HFF-Myc (cell line): ENCODE data around the gene COL8A1.
"Not testable (repeated sequence)": the region's sequence is repeated elsewhere in the genome, so short reads cannot be mapped to it uniquely, and the experiment has no call there.

Experiments
- DNase-seq: peaks from one replicate; pipeline ENCODE4 v3.0.0-alpha.2; 2011; ENCODE audit warnings: low read depth; ENCODE audit errors: extremely low read depth
- H3K4me3 ChIP-seq: replicated peaks from 2 replicates; pipeline ENCODE4 v1.5.1; 2011; ENCODE audit warnings: low read depth, mild to moderate bottlenecking, control low read depth, low read length
- TF ChIP-seq, protein P1 (sequence below): IDR thresholded peaks from 2 replicates; pipeline ENCODE4 v1.5.1; 2012; ENCODE audit warnings: mild to moderate bottlenecking, low read depth, low read length, control low read depth; ENCODE audit errors: missing control alignments

The COL8A1 gene

DNA sequence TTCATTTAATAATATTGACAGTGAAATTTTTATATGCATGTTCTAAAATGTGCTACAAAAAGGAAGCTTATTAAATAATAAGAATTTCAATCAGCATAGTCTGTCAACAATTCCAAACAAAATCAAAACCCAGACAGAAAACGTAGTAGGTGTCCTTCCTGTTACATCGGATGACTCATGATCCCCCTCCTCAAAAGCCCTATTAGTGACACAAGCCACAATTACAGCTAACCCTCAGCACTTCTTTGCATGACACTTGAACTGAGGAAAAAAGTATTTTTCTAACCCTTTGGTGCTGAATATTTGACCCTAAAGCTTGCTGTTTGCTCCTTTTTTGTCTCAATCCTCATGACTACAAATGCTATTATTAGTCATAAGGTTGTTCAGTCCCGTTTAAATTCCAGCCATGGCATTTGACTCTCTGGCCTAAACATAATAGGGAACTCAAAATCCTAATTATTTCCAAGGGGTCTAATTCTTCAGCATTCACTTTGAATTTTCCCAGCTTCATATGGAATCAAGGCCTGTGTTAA lies 78.1 kb downstream of the COL8A1 start:
- TF ChIP-seq, protein P1, sequence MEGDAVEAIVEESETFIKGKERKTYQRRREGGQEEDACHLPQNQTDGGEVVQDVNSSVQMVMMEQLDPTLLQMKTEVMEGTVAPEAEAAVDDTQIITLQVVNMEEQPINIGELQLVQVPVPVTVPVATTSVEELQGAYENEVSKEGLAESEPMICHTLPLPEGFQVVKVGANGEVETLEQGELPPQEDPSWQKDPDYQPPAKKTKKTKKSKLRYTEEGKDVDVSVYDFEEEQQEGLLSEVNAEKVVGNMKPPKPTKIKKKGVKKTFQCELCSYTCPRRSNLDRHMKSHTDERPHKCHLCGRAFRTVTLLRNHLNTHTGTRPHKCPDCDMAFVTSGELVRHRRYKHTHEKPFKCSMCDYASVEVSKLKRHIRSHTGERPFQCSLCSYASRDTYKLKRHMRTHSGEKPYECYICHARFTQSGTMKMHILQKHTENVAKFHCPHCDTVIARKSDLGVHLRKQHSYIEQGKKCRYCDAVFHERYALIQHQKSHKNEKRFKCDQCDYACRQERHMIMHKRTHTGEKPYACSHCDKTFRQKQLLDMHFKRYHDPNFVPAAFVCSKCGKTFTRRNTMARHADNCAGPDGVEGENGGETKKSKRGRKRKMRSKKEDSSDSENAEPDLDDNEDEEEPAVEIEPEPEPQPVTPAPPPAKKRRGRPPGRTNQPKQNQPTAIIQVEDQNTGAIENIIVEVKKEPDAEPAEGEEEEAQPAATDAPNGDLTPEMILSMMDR = no peak
- no peak for DNase-seq

DNA sequence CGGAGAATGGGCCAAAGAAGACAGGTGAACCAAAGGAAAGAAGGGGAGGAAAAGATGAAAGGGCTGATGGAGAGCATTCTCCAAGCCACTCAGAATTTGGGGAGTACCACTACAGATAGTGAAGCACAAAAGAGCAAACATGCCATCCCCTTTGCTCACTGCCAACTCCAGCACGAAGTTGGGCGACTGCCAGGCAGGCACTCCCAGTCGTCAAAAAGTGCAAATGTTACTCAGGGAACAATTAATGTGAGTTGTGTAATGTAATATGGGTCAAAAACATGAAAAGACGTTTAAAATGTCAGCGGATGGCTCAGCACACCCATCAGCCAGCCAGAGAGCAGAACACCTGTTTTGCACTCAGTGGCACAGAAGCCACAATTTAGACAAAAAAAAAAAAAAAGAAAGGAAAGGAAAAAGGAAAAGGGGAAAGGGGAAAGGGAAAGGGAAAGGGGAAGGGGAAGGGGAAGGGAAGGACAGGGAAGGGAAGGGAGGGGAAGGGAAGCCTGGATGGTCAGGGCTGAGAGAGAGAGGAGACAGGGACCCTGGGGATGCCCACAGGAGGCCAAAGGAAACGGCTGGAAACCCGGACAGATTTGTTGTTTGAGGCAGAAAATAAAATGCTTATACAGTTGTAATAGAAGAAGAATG lies 82.7 kb downstream of the COL8A1 start:
- no peak overlapping the region for H3K4me3 ChIP-seq
- TF ChIP-seq, protein P1 = no peak
- DNase-seq = no peak

More for the DNA sequence above, 78.1 kb downstream of the COL8A1 start:
- H3K4me3 ChIP-seq = no peak overlapping the region

DNA sequence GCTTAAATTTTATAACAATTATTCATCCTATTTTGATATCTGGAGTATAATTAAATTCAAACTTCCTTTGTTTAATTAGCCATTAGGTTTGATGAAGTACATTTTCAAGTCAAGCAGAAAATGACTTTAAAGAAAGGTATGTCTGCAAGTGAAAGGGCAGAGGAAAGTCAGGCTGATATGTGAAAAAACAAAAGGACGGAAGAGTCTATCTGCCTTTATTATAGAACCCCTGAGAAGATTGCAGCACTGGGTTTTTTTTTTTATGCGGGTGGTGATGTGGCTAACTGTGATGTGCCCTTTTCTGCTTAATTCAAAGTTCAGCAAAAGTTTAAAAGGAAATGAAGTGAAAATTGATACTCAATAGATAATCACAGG lies 83.2 kb downstream of the COL8A1 start:
- no peak for DNase-seq
- H3K4me3 ChIP-seq = no peak overlapping the region
- TF ChIP-seq, protein P1 = no peak

DNA sequence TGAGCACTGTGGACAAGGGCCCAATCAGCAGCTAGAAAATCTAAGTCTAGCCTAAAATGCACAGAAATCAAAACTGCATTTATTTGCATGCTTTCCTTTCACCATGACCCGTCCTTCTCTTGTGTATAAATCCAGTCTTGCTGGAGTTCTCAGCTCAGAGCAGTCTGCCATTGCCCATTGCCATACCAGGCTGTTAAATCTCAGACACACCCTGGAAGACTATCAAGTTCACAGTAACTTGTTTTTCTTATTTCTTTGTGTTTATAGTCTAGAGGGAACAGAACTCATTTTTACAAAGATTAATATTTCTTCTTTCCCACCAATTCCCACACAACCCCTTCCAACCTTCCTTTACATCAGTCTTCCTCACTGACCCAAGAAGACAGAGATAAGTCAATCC lies 85.9 kb downstream of the COL8A1 start:
- no peak overlapping the region for H3K4me3 ChIP-seq
- DNase-seq = no peak
- TF ChIP-seq, protein P1 = no peak

DNA sequence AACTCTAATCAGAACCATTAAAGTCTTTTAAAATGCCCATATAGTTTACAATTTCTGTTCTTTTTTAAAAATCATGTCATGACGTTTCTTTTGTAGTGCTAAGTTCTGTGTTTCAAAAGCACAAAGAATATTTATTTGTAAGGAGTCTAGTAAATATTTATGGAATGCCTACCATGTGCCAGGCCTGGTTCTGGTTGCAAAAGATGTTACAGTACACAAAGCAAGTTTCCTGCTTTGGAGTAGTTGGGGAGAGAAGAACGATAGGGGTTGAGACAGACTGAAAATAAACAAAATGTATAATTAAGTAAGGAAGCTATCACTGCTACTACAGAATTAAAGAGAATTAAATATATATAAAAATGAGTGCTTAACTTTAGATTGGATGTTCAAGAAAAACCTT lies 92.5 kb downstream of the COL8A1 start:
- TF ChIP-seq, protein P1 = no peak
- no peak overlapping the region for H3K4me3 ChIP-seq
- DNase-seq = no peak

DNA sequence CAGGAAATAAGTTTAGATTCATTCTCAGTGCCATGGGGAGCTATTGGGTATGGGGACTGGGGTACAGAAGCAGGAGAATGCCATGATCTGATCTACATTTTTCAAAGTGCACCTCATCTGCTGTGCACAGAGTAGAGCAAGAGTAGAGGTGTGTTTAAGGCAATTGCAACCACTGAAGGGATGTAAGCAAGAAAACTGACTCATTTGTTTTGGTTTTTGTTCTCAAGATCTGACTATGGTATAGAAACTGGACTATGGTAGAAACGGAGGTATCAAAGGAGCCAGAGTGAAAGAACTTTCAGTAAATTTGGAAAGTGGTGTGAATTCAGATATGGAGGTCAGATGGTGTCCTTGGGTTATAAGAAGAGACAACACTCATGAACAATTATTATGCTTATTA lies 93.1 kb downstream of the COL8A1 start:
- no peak overlapping the region for H3K4me3 ChIP-seq
- DNase-seq = no peak
- TF ChIP-seq, protein P1 = no peak

DNA sequence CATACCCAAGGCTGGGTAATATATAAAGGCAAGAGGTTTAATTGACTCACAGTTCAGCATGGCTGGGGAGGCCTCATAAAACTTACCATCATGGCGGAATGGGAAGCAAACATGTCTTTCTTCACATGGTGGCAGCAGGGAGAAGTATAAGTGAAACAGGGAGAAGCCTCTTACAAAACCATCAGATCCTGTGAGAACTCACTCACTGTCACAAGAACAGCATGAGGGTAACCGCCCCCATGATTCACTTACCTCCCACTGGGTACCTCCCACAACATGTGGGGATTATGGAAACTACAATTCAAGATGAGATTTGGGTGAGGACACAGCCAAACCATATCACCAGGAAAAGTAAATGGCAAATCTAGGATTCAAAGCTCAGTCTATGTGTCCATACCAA lies 102.0 kb downstream of the COL8A1 start:
- not testable (repeated sequence) for DNase-seq, H3K4me3 ChIP-seq
